PFSK-1 (cell line): ENCODE data around the gene BIVM.

Experiments
- POLR2AphosphoS5 ChIP-seq: IDR thresholded peaks from 2 replicates; pipeline ENCODE4 v1.6.1; 2012; ENCODE audit warnings: low read depth, mild to moderate bottlenecking, control low read depth, low read length, moderate library complexity
- TF ChIP-seq, protein P1 (sequence below), 2 experiments: IDR thresholded peaks; 2 replicates each; pipeline versions ENCODE4 v1.6.1 to v1.8.0; 2011 to 2012; ENCODE audit warnings: low read depth in 2 of 2, low read length in 2 of 2, control low read depth in 1 of 2, inconsistent platforms in 1 of 2, mild to moderate bottlenecking in 1 of 2, moderate library complexity in 1 of 2; ENCODE audit not compliant: insufficient read depth in 1 of 2

DNA sequence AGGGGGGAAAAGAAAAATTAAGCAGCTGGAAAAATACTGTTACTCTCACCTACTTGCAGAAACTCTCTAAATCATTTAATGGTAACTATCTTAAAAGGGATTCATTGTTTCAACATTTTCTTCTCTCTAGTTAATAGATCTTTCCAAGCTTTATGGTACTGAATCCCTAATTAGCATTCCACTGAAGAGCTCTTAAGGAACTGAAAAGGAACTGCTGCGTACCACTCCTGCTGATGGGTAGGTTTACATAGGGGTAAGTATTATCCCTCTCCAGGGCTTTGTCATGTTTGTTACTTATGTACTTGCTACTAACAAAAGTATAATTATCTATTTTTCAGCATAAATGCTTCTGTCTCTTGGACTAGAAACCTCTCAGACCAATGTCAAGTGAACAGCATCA lies 37.8 kb upstream of the BIVM start:
- TF ChIP-seq, protein P1, sequence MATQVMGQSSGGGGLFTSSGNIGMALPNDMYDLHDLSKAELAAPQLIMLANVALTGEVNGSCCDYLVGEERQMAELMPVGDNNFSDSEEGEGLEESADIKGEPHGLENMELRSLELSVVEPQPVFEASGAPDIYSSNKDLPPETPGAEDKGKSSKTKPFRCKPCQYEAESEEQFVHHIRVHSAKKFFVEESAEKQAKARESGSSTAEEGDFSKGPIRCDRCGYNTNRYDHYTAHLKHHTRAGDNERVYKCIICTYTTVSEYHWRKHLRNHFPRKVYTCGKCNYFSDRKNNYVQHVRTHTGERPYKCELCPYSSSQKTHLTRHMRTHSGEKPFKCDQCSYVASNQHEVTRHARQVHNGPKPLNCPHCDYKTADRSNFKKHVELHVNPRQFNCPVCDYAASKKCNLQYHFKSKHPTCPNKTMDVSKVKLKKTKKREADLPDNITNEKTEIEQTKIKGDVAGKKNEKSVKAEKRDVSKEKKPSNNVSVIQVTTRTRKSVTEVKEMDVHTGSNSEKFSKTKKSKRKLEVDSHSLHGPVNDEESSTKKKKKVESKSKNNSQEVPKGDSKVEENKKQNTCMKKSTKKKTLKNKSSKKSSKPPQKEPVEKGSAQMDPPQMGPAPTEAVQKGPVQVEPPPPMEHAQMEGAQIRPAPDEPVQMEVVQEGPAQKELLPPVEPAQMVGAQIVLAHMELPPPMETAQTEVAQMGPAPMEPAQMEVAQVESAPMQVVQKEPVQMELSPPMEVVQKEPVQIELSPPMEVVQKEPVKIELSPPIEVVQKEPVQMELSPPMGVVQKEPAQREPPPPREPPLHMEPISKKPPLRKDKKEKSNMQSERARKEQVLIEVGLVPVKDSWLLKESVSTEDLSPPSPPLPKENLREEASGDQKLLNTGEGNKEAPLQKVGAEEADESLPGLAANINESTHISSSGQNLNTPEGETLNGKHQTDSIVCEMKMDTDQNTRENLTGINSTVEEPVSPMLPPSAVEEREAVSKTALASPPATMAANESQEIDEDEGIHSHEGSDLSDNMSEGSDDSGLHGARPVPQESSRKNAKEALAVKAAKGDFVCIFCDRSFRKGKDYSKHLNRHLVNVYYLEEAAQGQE (IDR thresholded peaks at IDR 0.05; ENCODE audit: insufficient read depth in 1 of 2, low read depth in 2 of 2, low read length in 2 of 2): no peak
- TF ChIP-seq POLR2AphosphoS5: no peak
